ENCODE measurements around the gene KCNMB2.

- no peak for TF ChIP-seq CTCF (IDR thresholded peaks at IDR 0.05)
- TF ChIP-seq POLR2A (IDR thresholded peaks at IDR 0.05), result no peak
Observed at GRCh38 chr3:178699364-178699763, 163.1 kb downstream of the KCNMB2 start.

Data from right lobe of liver (tissue), 4 donors.